WTC11 (cell line): ENCODE results near the gene MAPRE2. TPM values are rescaled to one million over a fixed set of nuclear protein-coding genes. Genes with fewer than 3 reads are reported as not detected.
A peak's percentile ranks its signal among the peaks of the same experiment; 100 is the strongest.

Experiments
- ATAC-seq: fragments of 200-7000 bp; cut with Tn5 transposase; 2 replicates; pipeline ENCODE4 v1.10.0; 2021; ENCODE audit warnings: mild to moderate bottlenecking, moderate library complexity
- CTCF ChIA-PET: fragments of 300-600 bp; sonication (Branson Sonifier 250); formaldehyde crosslinking; loops from one replicate; lab custom pipeline; 2021; ENCODE audit warnings: antibody characterized with exemption; lab: Charles Lee
- POLR2A ChIA-PET: fragments of 350-600 bp; sonication (Branson Sonifier 250); formaldehyde crosslinking; loops from one replicate; lab custom pipeline; 2021; ENCODE audit warnings: antibody characterized with exemption; lab: Charles Lee
- DNase-seq: peaks from one replicate; pipeline ENCODE4 v3.0.0; 2021; ENCODE audit warnings: low spot score
- H3K27ac Mint-ChIP-seq: 2 replicates; pipeline ENCODE4 v1.8.0; 2021; ENCODE audit warnings: mixed read lengths
- H3K27me3 Mint-ChIP-seq: 2 replicates; pipeline ENCODE4 v1.8.0; 2021; ENCODE audit warnings: low read depth, mild to moderate bottlenecking, moderate library complexity, mixed read lengths
- H3K36me3 Mint-ChIP-seq: 2 replicates; pipeline ENCODE4 v1.8.0; 2021; ENCODE audit warnings: mixed read lengths
- H3K4me1 Mint-ChIP-seq: 2 replicates; pipeline ENCODE4 v1.8.0; 2022; ENCODE audit warnings: mixed read lengths
- H3K4me3 Mint-ChIP-seq: 2 replicates; pipeline ENCODE4 v1.8.0; 2021; ENCODE audit warnings: mild to moderate bottlenecking, moderate library complexity, mixed read lengths
- H3K9me3 Mint-ChIP-seq: 2 replicates; pipeline ENCODE4 v1.8.0; 2021; ENCODE audit warnings: mixed read lengths
- ARID4B ChIP-seq: sonication (generic); formaldehyde crosslinking; IDR thresholded peaks from 2 replicates; pipeline ENCODE4 v1.8.0; 2023; ENCODE audit warnings: missing genetic modification reagents, mild to moderate bottlenecking, borderline replicate concordance
- EMX1 ChIP-seq: fragments of 250-450 bp; sonication (Bioruptor Pico); IDR thresholded peaks from 2 replicates; pipeline ENCODE4 v1.8.0; 2021; ENCODE audit warnings: mild to moderate bottlenecking
- ERG ChIP-seq: fragments of 250-450 bp; sonication (Bioruptor Pico); IDR thresholded peaks from 2 replicates; pipeline ENCODE4 v1.8.0; 2021; ENCODE audit warnings: mild to moderate bottlenecking
- MYBL2 ChIP-seq: sonication (generic); formaldehyde crosslinking; IDR thresholded peaks from 2 replicates; pipeline ENCODE4 v1.8.1; 2023; ENCODE audit warnings: mild to moderate bottlenecking, moderate library complexity, missing genetic modification reagents
- NR2C2 ChIP-seq: sonication (generic); formaldehyde crosslinking; IDR thresholded peaks from 2 replicates; pipeline ENCODE4 v1.8.0; 2022; ENCODE audit warnings: mild to moderate bottlenecking, missing genetic modification reagents
- SMAD4 ChIP-seq: sonication (generic); formaldehyde crosslinking; IDR thresholded peaks from 2 replicates; pipeline ENCODE4 v1.8.0; 2022; ENCODE audit warnings: mild to moderate bottlenecking, missing genetic modification reagents
- TCF7 ChIP-seq: sonication (generic); formaldehyde crosslinking; IDR thresholded peaks from 2 replicates; pipeline ENCODE4 v1.8.0; 2022; ENCODE audit warnings: mild to moderate bottlenecking, low read depth, missing genetic modification reagents, moderate library complexity
- TEAD4 ChIP-seq: sonication (generic); formaldehyde crosslinking; IDR thresholded peaks from 2 replicates; pipeline ENCODE4 v1.8.0; 2022; ENCODE audit warnings: mild to moderate bottlenecking, missing genetic modification reagents
- total RNA-seq: library from RNA; stranded (reverse); gene quantifications from 3 replicates; pipeline ENCODE4 v1.2.3, GENCODE V29; 2021
- TF ChIP-seq, protein P1 (sequence below): fragments of 250-450 bp; sonication (Bioruptor Pico); IDR thresholded peaks from 2 replicates; pipeline ENCODE4 v1.9.0; 2021; ENCODE audit warnings: moderate library complexity, mild to moderate bottlenecking, inconsistent platforms, borderline replicate concordance
- TF ChIP-seq, protein P2 (sequence below): sonication (generic); formaldehyde crosslinking; IDR thresholded peaks from 2 replicates; pipeline ENCODE4 v1.8.0; 2022; ENCODE audit warnings: mild to moderate bottlenecking, missing genetic modification reagents
- TF ChIP-seq, protein P3 (sequence below): sonication (generic); formaldehyde crosslinking; IDR thresholded peaks from 2 replicates; pipeline ENCODE4 v1.8.1; 2023; ENCODE audit warnings: mild to moderate bottlenecking, missing genetic modification reagents
- TF ChIP-seq, protein P4 (sequence below): sonication (generic); formaldehyde crosslinking; IDR thresholded peaks from 2 replicates; pipeline ENCODE4 v1.8.1; 2023; ENCODE audit warnings: mild to moderate bottlenecking, moderate library complexity, missing genetic modification reagents
- TF ChIP-seq, protein P5 (sequence below): sonication (generic); formaldehyde crosslinking; IDR thresholded peaks from 2 replicates; pipeline ENCODE4 v1.8.1; 2022; ENCODE audit warnings: mild to moderate bottlenecking, missing genetic modification reagents, moderate library complexity, borderline replicate concordance

MAPRE2 gene
- total RNA-seq, 1 experiment from 2014 or later, result 20.4 TPM

DNA sequence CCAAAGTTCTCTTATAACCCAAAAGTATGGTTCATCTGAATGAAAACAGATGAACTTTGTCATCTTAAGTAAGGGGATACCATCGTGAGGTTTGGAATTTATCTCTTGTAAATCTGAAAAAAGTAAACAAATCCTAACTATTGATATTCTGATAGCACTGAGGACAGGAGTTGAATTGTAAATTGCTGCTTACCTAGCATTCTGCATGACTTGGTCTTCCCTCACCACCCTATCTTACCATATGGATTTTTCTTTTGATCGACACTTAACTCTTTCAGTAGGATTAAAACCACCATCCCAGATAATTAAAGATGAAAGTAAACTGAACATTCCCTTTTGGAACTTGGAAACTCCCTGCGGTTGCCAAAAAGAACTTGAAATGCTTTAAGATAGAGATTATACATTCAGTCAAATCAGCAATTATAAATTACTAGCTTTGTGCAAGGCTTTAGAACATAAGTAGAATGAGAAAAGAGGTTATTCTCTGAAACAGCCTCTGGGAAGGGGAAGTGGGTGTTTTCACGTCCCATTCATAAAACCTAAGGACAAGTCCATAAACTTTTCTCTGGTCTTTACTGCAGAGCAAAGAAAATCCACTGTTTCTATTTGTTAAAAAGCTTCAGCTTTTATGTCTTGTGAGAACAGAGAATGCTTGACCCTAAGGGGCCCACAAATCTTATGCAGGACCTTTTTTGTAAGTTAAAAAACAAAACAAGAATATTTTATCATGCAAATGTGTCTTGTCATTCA is 149.9 kb downstream of the MAPRE2 start:
- H3K27me3 Mint-ChIP-seq, result peaks cover 3% of the 10 kb centered on the region; the same call in 1 of the 2 replicates
- TF ChIP-seq, protein P1, sequence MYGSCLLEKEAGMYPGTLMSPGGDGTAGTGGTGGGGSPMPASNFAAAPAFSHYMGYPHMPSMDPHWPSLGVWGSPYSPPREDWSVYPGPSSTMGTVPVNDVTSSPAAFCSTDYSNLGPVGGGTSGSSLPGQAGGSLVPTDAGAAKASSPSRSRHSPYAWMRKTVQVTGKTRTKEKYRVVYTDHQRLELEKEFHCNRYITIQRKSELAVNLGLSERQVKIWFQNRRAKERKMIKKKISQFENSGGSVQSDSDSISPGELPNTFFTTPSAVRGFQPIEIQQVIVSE (CRISPR knock-in tag), result no peak
- TF ChIP-seq TEAD4 (no peak), SMAD4 (CRISPR knock-in tag) (no peak), TCF7 (CRISPR knock-in tag) (no peak), MYBL2 (CRISPR knock-in tag) (no peak)
- TF ChIP-seq, protein P2, sequence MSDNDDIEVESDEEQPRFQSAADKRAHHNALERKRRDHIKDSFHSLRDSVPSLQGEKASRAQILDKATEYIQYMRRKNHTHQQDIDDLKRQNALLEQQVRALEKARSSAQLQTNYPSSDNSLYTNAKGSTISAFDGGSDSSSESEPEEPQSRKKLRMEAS, result no peak
- CTCF ChIA-PET, result interaction anchor here (1.3 kb wide), 1 partner anchor 966 kb away, joined by 4 read pairs; the partner anchor contains the start of gene NOL4
- ATAC-seq (no peak), DNase-seq (no peak)
- POLR2A ChIA-PET, result no interaction called here
- H3K9me3 Mint-ChIP-seq, result no peaks in the 10 kb centered on the region
- H3K27ac Mint-ChIP-seq, result peak overlapping the region; percentile 52
- H3K4me1 Mint-ChIP-seq, result peaks cover 61% of the 10 kb centered on the region
- no peaks in the 10 kb centered on the region for H3K36me3 Mint-ChIP-seq
- H3K4me3 Mint-ChIP-seq, result peak overlapping the region; percentile 4

DNA sequence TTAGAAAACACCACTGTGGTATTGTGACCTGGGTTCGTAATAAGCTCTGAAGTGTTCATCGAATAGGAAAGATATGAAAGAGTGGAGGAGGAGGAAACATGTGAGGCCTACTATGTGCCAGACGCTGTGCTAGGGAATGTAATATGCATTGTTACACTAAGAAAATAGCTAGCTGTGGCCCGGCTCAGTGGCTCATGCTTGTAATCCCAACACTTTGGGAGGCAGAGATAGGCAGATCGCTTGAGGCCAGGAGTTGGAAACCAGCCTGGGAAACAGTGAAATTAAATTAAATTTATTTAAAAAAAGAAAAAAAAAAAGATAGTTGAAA is 150.4 kb downstream of the MAPRE2 start:
- CTCF ChIA-PET, result interaction anchor here (1.3 kb wide), 1 partner anchor 967 kb away, joined by 4 read pairs; the partner anchor contains the start of gene NOL4
- TF ChIP-seq ERG, result no peak
- no peak for TF ChIP-seq ARID4B (CRISPR knock-in tag)
- no peak for TF ChIP-seq NR2C2 (CRISPR knock-in tag)
- TF ChIP-seq, protein P3, sequence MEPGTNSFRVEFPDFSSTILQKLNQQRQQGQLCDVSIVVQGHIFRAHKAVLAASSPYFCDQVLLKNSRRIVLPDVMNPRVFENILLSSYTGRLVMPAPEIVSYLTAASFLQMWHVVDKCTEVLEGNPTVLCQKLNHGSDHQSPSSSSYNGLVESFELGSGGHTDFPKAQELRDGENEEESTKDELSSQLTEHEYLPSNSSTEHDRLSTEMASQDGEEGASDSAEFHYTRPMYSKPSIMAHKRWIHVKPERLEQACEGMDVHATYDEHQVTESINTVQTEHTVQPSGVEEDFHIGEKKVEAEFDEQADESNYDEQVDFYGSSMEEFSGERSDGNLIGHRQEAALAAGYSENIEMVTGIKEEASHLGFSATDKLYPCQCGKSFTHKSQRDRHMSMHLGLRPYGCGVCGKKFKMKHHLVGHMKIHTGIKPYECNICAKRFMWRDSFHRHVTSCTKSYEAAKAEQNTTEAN, result no peak
- TF ChIP-seq, protein P4, sequence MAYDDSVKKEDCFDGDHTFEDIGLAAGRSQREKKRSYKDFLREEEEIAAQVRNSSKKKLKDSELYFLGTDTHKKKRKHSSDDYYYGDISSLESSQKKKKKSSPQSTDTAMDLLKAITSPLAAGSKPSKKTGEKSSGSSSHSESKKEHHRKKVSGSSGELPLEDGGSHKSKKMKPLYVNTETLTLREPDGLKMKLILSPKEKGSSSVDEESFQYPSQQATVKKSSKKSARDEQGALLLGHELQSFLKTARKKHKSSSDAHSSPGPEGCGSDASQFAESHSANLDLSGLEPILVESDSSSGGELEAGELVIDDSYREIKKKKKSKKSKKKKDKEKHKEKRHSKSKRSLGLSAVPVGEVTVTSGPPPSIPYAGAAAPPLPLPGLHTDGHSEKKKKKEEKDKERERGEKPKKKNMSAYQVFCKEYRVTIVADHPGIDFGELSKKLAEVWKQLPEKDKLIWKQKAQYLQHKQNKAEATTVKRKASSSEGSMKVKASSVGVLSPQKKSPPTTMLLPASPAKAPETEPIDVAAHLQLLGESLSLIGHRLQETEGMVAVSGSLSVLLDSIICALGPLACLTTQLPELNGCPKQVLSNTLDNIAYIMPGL (CRISPR knock-in tag), result no peak
- TF ChIP-seq SMAD4 (CRISPR knock-in tag), result no peak
- TF ChIP-seq, protein P5, sequence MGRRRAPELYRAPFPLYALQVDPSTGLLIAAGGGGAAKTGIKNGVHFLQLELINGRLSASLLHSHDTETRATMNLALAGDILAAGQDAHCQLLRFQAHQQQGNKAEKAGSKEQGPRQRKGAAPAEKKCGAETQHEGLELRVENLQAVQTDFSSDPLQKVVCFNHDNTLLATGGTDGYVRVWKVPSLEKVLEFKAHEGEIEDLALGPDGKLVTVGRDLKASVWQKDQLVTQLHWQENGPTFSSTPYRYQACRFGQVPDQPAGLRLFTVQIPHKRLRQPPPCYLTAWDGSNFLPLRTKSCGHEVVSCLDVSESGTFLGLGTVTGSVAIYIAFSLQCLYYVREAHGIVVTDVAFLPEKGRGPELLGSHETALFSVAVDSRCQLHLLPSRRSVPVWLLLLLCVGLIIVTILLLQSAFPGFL, result no peak
- TF ChIP-seq EMX1 (CRISPR knock-in tag), result no peak
- no peak for TF ChIP-seq TEAD4
- TF ChIP-seq, all 79 proteins: peak for 0
- POLR2A ChIA-PET, result no interaction called here
- ATAC-seq, result peak; percentile 26; the same call in 1 of the 2 replicates
- peak overlapping the region; percentile 39; the same call in 1 of the 2 replicates for H3K27ac Mint-ChIP-seq
- no peaks in the 10 kb centered on the region for H3K36me3 Mint-ChIP-seq
- no peaks in the 10 kb centered on the region for H3K9me3 Mint-ChIP-seq
- peaks cover 3% of the 10 kb centered on the region; the same call in 1 of the 2 replicates for H3K27me3 Mint-ChIP-seq
- H3K4me3 Mint-ChIP-seq, result no peak overlapping the region
- H3K4me1 Mint-ChIP-seq, result peaks cover 56% of the 10 kb centered on the region
- no peak for DNase-seq
